Measurements from ENCODE around the gene ARL6IP5. TPM values are rescaled to one million over a fixed set of nuclear protein-coding genes. Genes with fewer than 3 reads are reported as not detected.

ARL6IP5 gene
- total RNA-seq, 1 experiment from 2014 or later: 16.9 TPM

DNA sequence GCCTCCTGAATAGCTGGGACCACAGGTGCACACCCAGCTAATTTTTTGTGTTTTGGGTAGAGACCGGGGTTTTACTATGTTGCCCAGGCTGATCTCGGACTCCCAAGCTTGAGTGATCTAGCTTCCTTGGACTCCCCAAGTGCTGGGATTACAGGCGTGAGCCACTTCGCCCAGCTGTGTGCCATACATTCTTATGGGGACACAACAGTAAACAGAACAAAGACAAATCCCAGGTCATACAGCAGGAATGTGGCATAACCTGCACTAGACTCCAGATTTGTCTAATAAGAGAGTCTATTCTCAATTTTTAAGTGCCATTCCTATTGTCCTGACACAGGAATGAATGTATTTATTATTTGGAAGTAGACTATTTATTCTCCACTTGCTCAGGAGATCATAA, 17.6 kb downstream of the ARL6IP5 start:
- Mint-ChIP-seq H3K27me3 (ENCODE audit: low read depth) (no peaks in the 10 kb centered on the region), H3K9me3 (no peaks in the 10 kb centered on the region), H3K4me1 (no peaks in the 10 kb centered on the region), H3K36me3 (ENCODE audit: insufficient read depth in 1 of 3, low read depth in 3 of 3) (peaks cover 0 to 13% (median 0%) of the 10 kb centered on the region in 3 experiments; a peak in 1 of 7 replicates), H3K27ac (no peak overlapping the region), H3K4me3 (no peak overlapping the region)
- H3K4me1 ChIP-seq (ENCODE audit: insufficient read depth, low read length): no peaks in the 10 kb centered on the region
- no peaks in the 10 kb centered on the region for H3K27me3 ChIP-seq (ENCODE audit: insufficient read depth, low read length)
- no peaks in the 10 kb centered on the region for H3K9me3 ChIP-seq (ENCODE audit: control insufficient read depth, low read depth, low read length)
- no peaks in the 10 kb centered on the region for H3K79me2 ChIP-seq (ENCODE audit: insufficient read depth, low read length)
- no peak overlapping the region for H4K5ac ChIP-seq (ENCODE audit: insufficient read length, low read depth, low read length)
- TF ChIP-seq CTCF (conservative IDR thresholded peaks at IDR 0.05): no peak
- H3K4ac ChIP-seq (ENCODE audit: low read depth, low read length): no peak overlapping the region
- no peak overlapping the region for H2BK20ac ChIP-seq (ENCODE audit: low read depth, low read length, poor library complexity, severe bottlenecking)
- WGBS (ENCODE audit: extremely low coverage, insufficient read length, low lambda C conversion rate): no CpG with 5 or more reads among the region's 4 CpGs
- H3K27ac ChIP-seq (ENCODE audit: insufficient read length, low read depth, low read length): no peak overlapping the region
- no peak overlapping the region for H4K91ac ChIP-seq (ENCODE audit: insufficient read length, low read depth, low read length)
- H2BK15ac ChIP-seq (ENCODE audit: low read depth, low read length): no peak overlapping the region
- no peak overlapping the region for H2BK120ac ChIP-seq (ENCODE audit: low read depth, low read length, poor library complexity, severe bottlenecking)
- H2BK5ac ChIP-seq (ENCODE audit: insufficient read length, low read length): no peak overlapping the region
- DNase-seq: no peak
- no peak overlapping the region for H3K9ac ChIP-seq (ENCODE audit: extremely low read depth, insufficient read length, low read length)
- no peak overlapping the region for H2AFZ ChIP-seq (ENCODE audit: low read length)
- no peak overlapping the region for H3T11ph ChIP-seq (ENCODE audit: low read length)
- no peak overlapping the region for H3K4me2 ChIP-seq (ENCODE audit: insufficient read depth, insufficient read length, low read length)
- no peaks in the 10 kb centered on the region for H3K79me1 ChIP-seq (ENCODE audit: insufficient read depth, low read depth, low read length, poor library complexity, severe bottlenecking)
- no peaks in the 10 kb centered on the region for H4K20me1 ChIP-seq (ENCODE audit: control insufficient read depth, insufficient read depth, insufficient read length)
- H3K18ac ChIP-seq (ENCODE audit: insufficient read length, low read depth, low read length): no peak overlapping the region
- H4K8ac ChIP-seq (replicated peaks; ENCODE audit: insufficient read length, low read depth, low read length): no peak overlapping the region
- no peak overlapping the region for H2BK12ac ChIP-seq (ENCODE audit: insufficient read length, low read depth, low read length)
- H3K23ac ChIP-seq (ENCODE audit: insufficient read length, low read depth, low read length): no peak overlapping the region
- H3K23me2 ChIP-seq (ENCODE audit: insufficient read length, low read depth, low read length, poor library complexity, severe bottlenecking): no peaks in the 10 kb centered on the region
- no peak overlapping the region for H3K14ac ChIP-seq (ENCODE audit: insufficient read depth, low read length)
- H3K56ac ChIP-seq (ENCODE audit: insufficient read length, low read depth, low read length): no peak overlapping the region
- H2AK5ac ChIP-seq (ENCODE audit: insufficient read length, low read length): no peak overlapping the region

Measured in H9 (cell line).